Erythroblast (primary cell): ENCODE results near the gene PRKCI.
"Not testable (repeated sequence)": the region's sequence is repeated elsewhere in the genome, so short reads cannot be mapped to it uniquely, and the experiment has no call there.

Source experiments
- DNase-seq, 2 experiments: peaks; one replicate each; lab custom pipeline; 2025; lab: John Stamatoyannopoulos, UW
- GATA1 ChIP-seq: IDR thresholded peaks from 2 replicates; pipeline ENCODE4 v1.6.1; 2011; ENCODE audit warnings: low read depth, mild to moderate bottlenecking, control low read depth, low read length, moderate library complexity
- POLR2A ChIP-seq: IDR thresholded peaks from 2 replicates; pipeline ENCODE4 v1.6.1; 2011; ENCODE audit warnings: mild to moderate bottlenecking, low read length

Gene PRKCI

DNA sequence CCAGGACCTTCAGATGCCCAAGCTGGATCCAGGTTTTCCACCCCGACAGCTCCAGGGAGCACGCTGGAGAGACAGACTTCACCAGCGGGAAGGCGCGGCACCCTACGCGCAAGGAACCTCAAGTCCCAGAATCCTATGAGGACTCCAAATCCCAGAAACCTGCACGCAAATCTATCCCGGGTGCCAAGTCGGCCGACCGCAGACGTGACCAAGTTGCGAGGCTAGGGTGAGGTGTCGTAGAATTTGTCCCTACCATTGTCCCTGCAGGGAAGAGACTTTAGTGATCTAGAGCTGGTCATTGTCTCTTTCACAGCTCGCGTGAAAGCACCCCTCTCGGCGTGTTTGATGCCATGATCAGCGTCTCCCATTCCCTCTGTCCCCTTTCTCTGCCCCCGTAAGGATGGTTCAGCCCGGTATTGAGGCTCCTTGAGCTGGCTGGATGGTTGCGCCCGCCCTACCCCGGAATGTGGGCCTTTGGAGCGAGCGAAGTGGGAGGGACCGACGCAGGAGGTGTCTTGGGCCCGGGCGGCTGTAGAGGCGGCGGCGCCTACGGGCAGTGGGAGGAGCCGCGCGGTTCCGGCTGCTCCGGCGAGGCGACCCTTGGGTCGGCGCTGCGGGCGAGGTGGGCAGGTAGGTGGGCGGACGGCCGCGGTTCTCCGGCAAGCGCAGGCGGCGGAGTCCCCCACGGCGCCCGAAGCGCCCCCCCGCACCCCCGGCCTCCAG is at the start of gene PRKCI:
Gene PRKCI (plus strand): TSS at position 501 of the 723 bp plus-strand sequence. CDS start 246 bp downstream, outside the sequence.
- peak; percentile 96 to 97 for DNase-seq
- TF ChIP-seq GATA1 (no peak), POLR2A (peak; percentile 52)

DNA sequence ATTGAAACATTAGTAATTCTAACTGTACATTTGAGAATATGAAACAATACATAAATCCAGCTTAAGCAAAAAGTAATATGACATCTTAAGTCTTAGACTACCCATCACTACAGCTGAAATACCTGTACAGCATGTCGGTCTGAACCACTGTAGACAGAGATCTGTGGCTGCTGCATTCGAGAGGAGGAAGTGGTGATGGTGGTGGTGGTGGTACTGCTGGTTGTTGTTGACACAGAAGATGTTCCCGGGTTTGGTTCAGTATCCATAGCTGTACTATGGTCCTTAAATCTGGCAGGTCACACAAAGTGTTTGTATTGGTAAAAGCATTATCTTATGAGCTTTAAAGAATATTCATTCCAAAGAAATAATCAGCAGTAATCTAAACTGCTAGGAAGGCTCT is 43.6 kb upstream of the PRKCI start:
- no peak for DNase-seq
- no peak for TF ChIP-seq POLR2A
- TF ChIP-seq GATA1 = no peak

DNA sequence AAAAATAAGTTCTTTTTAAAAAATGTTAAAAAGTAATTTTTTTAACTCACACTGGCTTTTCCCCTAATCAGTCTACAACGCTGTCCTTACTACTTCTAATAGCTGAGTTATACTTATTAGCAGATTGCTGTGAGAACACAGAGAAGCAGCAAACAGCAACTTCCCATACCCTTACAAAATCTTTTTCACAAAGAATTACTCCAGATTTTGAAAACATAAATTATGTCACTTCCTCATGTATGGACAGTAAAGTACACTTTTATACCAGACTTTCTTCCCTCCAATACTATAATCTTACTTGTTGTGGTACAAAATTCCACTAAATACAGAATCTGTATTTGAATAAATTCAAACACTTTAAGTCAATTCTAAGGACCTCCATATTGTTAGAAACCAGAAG is 42.8 kb upstream of the PRKCI start:
- DNase-seq = no peak
- TF ChIP-seq GATA1 (no peak), POLR2A (no peak)

GRCh38 chr3:170180079-170180907 is 41.9 kb upstream of the PRKCI start:
- TF ChIP-seq GATA1 (no peak), POLR2A (no peak)
- DNase-seq = peak; percentile 51 to 63

GRCh38 chr3:170180908-170181885 is 41.0 kb upstream of the PRKCI start, which contains the start of gene PHC3:
PHC3 (minus strand) TSS chr3:170181733; CDS start chr3:170181715, 18 bp downstream.
- TF ChIP-seq GATA1 = no peak
- peak; percentile 90 for TF ChIP-seq POLR2A
- peak; percentile 93 to 95 for DNase-seq

DNA sequence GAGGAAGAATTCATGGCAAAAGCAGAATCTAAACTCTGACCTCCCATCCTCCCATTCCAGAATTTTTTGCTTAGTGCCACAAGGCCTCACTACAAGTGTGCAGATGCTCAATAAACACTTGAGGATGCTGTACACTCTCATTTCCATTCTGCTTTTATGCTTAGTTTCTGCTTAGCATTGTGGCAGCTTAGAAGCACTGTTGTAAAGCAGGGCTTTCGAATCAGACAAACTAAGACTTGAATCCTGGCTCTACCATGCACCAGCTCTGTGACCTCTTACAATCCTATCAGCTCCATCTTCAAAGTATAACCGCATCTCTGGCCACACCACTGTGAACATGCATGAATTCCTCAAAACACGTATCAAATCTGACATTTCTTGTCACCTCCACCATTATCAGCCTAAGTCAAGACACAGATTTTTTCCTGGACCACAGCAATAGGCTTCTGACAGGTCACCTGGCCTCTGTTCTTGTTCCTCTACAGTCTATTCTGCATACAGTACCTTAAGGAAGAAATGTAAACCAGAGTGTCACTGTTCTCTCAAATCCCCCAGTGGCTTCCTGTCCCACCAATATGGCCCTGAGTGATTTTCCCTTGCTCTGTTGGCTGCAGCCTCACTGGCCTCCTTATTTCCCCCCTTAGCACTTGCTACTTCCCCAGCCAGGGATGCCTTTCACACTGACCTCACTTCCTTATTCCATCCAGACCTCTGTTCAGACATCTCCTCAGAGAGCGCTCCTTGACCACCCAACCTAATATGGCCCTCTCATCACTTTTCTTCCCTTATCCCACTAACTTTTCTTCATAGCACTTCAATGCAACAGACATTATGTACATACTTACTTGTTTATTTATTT is 32.6 kb upstream of the PRKCI start:
- TF ChIP-seq POLR2A (no peak), GATA1 (no peak)
- no peak for DNase-seq

GRCh38 chr3:170195759-170196158 is 26.5 kb upstream of the PRKCI start:
- not testable (repeated sequence) for DNase-seq

DNA sequence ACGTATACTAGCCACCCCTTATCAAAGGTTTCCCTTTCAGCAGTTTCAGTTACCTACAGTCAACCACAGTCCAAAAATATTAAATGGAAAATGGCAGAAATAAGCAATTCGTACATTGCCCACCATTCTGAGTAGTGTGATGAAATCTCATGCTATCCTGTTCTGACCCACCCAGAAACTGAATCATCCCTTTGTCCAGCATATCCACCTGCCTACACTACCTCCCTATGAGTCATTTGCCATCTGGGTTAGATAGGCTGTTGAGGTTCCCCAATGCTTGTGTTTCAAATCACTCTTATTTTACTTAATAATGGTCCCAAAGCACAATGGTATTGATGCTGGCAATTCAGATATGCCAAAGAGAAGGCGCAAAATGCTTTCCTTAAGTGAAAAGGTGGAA is 25.4 kb upstream of the PRKCI start:
- no peak for TF ChIP-seq POLR2A
- no peak for TF ChIP-seq GATA1
- no peak for DNase-seq

GRCh38 chr3:170200987-170201386 is 21.2 kb upstream of the PRKCI start:
- DNase-seq = no peak
- no peak for TF ChIP-seq POLR2A
- no peak for TF ChIP-seq GATA1

DNA sequence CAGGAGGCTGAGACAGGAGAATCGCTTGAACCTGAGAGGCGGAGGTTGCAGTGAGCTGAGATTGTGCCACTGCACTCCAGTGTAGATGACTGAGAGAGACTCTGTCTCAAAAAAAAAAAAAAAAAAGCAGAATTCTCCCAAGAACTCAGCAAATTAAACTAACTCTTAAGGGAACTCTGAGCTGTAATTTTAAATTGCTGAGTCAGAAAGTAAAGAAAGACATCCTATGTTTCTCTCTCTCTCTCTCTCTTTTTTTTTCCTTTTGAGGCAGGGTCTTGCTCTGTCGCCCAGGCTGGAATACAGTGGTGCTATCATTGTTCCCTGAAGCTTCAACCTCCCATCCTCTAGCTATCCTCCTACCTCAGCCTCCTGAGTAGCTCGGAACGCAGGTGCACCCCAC is 20.7 kb upstream of the PRKCI start:
- no peak for DNase-seq
- TF ChIP-seq GATA1 (no peak), POLR2A (no peak)

DNA sequence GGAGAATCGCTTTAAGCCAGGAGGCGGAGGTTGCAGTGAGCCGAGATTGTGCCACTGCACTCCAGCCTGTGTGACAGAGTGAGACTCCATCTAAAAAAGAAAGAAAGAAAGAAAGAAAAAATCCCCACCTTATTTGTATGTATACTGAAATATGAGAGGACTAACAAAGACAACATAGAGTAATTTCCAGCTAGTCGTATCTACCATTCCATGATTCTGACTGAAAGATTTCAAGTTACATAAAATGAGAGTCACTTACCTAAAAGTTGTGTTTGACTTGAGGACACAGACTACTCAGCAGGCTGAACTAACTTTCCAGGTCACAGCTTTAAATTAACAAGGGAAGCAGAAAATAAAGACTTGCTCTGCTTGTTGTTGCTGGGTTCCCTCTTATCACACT is 18.8 kb upstream of the PRKCI start:
- DNase-seq = no peak
- TF ChIP-seq GATA1 (no peak), POLR2A (no peak)

DNA sequence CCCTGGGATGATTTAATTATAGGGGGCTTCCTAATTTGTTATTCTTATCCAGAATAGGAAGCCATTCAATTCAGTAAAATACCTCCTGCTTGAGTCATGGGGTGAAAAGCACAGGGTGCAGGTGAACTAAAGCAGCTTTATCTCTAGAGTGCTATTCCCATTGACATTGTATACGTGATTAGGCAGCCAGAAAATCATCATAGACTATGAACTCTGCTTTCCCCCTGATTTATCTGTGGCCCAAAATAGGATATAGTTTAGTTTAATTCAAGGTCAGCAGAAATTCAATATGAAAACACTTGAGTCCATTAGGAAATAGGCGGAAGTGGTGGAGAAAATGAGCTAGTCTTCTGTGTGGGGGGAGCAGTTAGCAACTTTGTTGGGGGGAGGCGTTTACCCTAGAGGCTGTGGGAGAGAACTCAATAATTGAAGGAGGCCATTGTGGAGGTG is 18.2 kb upstream of the PRKCI start:
- TF ChIP-seq GATA1 (no peak), POLR2A (no peak)

GRCh38 chr3:170204509-170204908 is 17.7 kb upstream of the PRKCI start:
- DNase-seq = no peak
- TF ChIP-seq GATA1 (no peak), POLR2A (no peak)

More for the DNA sequence above, 18.2 kb upstream of the PRKCI start:
- no peak for DNase-seq
